GM23338 (cell line): ENCODE measurements around the gene HIVEP2.
"Not testable (repeated sequence)": the region's sequence is repeated elsewhere in the genome, so short reads cannot be mapped to it uniquely, and the experiment has no call there.

ENCODE experiments used
- EZH2 ChIP-seq: fragments of 200-600 bp; sonication (generic); IDR thresholded peaks from one replicate; pipeline ENCODE4 v1.8.0; 2017; ENCODE audit warnings: antibody characterized with exemption, mild to moderate bottlenecking, low read depth; ENCODE audit not compliant: unreplicated experiment
- JUNB ChIP-seq: IDR thresholded peaks from one replicate; pipeline ENCODE4 v1.6.1; 2016; ENCODE audit warnings: antibody characterized with exemption; ENCODE audit not compliant: unreplicated experiment
- POLR2AphosphoS5 ChIP-seq: IDR thresholded peaks from 2 replicates; pipeline ENCODE4 v1.6.1; 2016; ENCODE audit warnings: antibody characterized with exemption, low read depth
- ZNF331 ChIP-seq: fragments of 250-450 bp; sonication (Bioruptor Pico); IDR thresholded peaks from 2 replicates; pipeline ENCODE4 v1.5.0; 2020; ENCODE audit warnings: low read depth, mild to moderate bottlenecking, moderate library complexity
- TF ChIP-seq, protein P1 (sequence below), 2 experiments: fragments of 200-600 bp in 1 of 2; sonication (generic) in 1 of 2; conservative IDR thresholded peaks; 2 replicates each; pipeline versions ENCODE4 v1.5.1 to v1.6.1; 2016 to 2017; ENCODE audit warnings: antibody characterized with exemption in 2 of 2, low read depth in 2 of 2, mild to moderate bottlenecking in 2 of 2, moderate library complexity in 1 of 2
- TF ChIP-seq, protein P2 (sequence below): IDR thresholded peaks from one replicate; pipeline ENCODE4 v1.6.1; 2018; ENCODE audit warnings: antibody characterized with exemption; ENCODE audit not compliant: unreplicated experiment

DNA sequence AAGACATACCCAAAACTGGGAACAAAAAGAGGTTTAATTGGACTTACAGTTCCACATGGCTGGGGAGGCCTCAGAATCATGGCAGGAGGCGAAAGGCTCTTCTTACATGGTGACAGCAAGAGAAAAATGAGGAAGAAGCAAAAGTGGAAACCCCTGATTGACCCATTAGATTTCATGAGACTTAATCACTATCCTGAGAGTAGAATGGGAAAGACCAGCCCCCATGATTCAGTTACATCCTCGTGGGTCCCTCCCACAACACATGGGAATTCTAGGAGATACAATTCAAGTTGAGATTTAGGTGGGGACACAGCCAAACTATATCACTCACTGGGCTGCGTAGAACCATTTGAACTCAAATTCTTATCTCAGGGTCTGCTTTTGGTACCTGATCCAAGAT is 26.0 kb upstream of the HIVEP2 start:
- not testable (repeated sequence) for TF ChIP-seq POLR2AphosphoS5; EZH2; JUNB; ZNF331 (CRISPR knock-in tag)
- TF ChIP-seq, protein P1, sequence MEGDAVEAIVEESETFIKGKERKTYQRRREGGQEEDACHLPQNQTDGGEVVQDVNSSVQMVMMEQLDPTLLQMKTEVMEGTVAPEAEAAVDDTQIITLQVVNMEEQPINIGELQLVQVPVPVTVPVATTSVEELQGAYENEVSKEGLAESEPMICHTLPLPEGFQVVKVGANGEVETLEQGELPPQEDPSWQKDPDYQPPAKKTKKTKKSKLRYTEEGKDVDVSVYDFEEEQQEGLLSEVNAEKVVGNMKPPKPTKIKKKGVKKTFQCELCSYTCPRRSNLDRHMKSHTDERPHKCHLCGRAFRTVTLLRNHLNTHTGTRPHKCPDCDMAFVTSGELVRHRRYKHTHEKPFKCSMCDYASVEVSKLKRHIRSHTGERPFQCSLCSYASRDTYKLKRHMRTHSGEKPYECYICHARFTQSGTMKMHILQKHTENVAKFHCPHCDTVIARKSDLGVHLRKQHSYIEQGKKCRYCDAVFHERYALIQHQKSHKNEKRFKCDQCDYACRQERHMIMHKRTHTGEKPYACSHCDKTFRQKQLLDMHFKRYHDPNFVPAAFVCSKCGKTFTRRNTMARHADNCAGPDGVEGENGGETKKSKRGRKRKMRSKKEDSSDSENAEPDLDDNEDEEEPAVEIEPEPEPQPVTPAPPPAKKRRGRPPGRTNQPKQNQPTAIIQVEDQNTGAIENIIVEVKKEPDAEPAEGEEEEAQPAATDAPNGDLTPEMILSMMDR (conservative IDR thresholded peaks at IDR 0.05; ENCODE audit: low read depth in 2 of 2), result not testable (repeated sequence)
- TF ChIP-seq, protein P2, sequence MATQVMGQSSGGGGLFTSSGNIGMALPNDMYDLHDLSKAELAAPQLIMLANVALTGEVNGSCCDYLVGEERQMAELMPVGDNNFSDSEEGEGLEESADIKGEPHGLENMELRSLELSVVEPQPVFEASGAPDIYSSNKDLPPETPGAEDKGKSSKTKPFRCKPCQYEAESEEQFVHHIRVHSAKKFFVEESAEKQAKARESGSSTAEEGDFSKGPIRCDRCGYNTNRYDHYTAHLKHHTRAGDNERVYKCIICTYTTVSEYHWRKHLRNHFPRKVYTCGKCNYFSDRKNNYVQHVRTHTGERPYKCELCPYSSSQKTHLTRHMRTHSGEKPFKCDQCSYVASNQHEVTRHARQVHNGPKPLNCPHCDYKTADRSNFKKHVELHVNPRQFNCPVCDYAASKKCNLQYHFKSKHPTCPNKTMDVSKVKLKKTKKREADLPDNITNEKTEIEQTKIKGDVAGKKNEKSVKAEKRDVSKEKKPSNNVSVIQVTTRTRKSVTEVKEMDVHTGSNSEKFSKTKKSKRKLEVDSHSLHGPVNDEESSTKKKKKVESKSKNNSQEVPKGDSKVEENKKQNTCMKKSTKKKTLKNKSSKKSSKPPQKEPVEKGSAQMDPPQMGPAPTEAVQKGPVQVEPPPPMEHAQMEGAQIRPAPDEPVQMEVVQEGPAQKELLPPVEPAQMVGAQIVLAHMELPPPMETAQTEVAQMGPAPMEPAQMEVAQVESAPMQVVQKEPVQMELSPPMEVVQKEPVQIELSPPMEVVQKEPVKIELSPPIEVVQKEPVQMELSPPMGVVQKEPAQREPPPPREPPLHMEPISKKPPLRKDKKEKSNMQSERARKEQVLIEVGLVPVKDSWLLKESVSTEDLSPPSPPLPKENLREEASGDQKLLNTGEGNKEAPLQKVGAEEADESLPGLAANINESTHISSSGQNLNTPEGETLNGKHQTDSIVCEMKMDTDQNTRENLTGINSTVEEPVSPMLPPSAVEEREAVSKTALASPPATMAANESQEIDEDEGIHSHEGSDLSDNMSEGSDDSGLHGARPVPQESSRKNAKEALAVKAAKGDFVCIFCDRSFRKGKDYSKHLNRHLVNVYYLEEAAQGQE, result not testable (repeated sequence)
